Activated naive CD4-positive, alpha-beta T cell treated with anti-CD3 and anti-CD28 coated beads, Interleukin-2, amount 50 U/mL, for 72 hours (primary cell): ENCODE measurements around the gene CEP164. TPM values are rescaled to one million over a fixed set of nuclear protein-coding genes. Genes with fewer than 3 reads are reported as not detected.
A peak's percentile ranks its signal among the peaks of the same experiment; 100 is the strongest.

Experiments
- ATAC-seq, 2 donors: fragments of 150-1000 bp; cut with Tn5 transposase; 2 replicates each; pipeline ENCODE4 v1.10.0; 2021; ENCODE audit warnings: mild to moderate bottlenecking in 2 of 2, moderate library complexity in 2 of 2
- DNase-seq, 2 donors: peaks; one replicate each; pipeline ENCODE4 v3.0.0; 2021 to 2022; ENCODE audit warnings: low spot score in 2 of 2
- H3K27ac Mint-ChIP-seq, 2 donors: one replicate each; pipeline ENCODE4 v1.8.0; 2022; ENCODE audit warnings: mild to moderate bottlenecking in 2 of 2, mixed read lengths in 2 of 2
- H3K36me3 Mint-ChIP-seq, 2 donors: one replicate each; pipeline ENCODE4 v1.8.0; 2022; ENCODE audit warnings: mixed read lengths in 2 of 2
- H3K9me3 Mint-ChIP-seq, 2 donors: one replicate each; pipeline ENCODE4 v1.8.0; 2022; ENCODE audit warnings: mixed read lengths in 2 of 2
- total RNA-seq, 2 donors: library from RNA; stranded (reverse); gene quantifications; one replicate each; pipeline ENCODE4 v1.2.3, GENCODE V29; 2022

The CEP164 gene
- total RNA-seq: 10 to 100 TPM; 20.1 to 30.1 TPM

DNA sequence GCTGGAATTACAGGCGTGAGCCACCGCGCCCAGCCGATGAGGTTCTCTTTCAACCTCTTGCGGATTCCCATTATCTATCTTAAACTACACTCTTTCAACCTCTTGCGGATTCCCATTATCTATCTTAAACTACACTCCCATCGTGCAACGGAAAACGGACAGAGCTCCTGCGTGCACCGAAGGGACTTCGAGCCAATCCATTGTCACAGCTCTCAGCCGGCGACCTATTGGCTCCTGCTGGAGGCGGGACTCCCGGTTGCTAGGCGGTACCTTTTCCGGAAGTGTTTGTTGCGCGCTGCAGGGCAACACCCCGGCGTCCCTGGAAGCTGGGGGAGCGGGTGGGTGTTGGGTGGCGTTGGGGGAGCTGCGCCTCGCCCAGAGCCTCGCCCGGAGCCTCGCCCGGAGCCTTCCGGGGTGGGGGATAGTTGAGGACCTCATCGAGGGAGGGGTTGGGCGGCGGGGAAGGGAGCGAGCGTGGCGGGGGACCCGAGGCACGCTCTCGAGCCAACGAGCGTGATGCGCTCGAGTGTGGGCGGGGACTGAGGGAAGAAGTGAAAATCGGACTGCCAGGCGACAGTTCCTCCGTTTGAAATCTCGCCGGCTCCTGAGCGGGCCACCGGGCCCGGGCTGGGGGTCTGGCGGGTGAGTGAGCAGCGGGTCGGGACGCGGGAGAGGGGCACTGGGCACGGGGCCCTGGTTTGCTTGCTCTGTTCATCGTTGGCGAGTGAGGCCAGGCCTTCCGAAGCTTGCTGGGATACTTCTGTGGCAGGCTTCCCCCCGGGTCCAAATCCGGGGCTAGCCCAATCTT is at the start of gene CEP164:
Gene CEP164, plus strand, starts transcription at position 288 of the 808 bp plus-strand sequence. CDS start 10,733 bp downstream, outside the sequence.
- no peaks in the 10 kb centered on the region for H3K36me3 Mint-ChIP-seq
- ATAC-seq (peak; percentile 98 to 99), DNase-seq (peak; percentile 86 to 95)
- no peak within 1 kb of the TSS for H3K27ac Mint-ChIP-seq
- H3K9me3 Mint-ChIP-seq: no peaks in the 10 kb centered on the region

DNA sequence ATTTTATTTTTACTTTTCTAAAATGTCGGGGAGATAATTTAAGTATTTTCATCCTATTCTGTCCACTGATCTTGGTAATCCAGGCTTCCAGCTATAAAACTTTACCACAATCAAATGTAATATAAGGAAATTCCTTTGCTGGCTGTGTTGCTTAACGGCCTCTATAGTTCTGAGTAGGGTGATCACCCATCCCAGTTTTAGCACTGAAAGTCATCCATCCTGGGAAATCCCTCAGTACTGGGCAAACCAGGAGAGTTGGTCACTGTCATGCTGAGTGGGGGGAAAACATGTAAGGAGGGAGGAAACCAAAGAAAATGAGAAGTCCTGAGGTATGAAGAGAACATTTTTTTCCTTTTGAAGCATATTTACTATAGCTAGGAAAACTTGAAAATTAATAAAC is 49.3 kb upstream of the CEP164 start:
- Mint-ChIP-seq H3K36me3 (peaks cover 0 to 17% of the 10 kb centered on the region in 2 donors), H3K27ac (no peak overlapping the region), H3K9me3 (no peaks in the 10 kb centered on the region)
- DNase-seq (no peak), ATAC-seq (no peak)

DNA sequence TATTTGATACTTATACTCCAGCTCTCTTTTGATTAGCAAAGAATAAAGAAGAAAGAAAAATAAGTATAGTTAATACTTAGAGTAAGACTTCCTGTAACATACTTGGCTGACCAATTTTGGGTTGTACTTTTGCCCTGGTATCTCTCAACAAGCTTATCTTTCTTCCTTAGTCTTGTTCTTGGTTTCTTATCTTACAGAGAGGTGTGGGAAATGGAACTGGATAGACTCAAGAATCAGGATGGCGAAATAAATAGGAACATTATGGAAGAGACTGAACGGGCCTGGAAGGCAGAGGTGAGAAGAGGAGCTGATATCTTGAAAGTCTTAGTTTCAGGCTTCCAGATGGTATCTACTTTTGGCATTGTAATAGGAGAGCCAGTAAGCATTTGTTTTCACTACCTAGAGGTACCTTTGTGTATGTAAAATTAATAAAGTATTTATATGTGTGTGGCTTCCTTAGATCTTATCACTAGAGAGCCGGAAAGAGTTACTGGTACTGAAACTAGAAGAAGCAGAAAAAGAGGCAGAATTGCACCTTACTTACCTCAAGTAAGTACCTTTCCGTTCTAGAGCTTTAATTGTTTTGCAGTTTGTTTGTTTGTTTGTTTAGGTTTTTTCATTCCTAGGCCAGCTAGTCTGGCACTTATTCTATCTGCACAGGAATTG is 47.8 kb upstream of the CEP164 start:
- DNase-seq: no peak
- ATAC-seq: no peak
- Mint-ChIP-seq H3K27ac (no peak overlapping the region), H3K9me3 (no peaks in the 10 kb centered on the region), H3K36me3 (peaks cover 0 to 17% of the 10 kb centered on the region in 2 donors)

DNA sequence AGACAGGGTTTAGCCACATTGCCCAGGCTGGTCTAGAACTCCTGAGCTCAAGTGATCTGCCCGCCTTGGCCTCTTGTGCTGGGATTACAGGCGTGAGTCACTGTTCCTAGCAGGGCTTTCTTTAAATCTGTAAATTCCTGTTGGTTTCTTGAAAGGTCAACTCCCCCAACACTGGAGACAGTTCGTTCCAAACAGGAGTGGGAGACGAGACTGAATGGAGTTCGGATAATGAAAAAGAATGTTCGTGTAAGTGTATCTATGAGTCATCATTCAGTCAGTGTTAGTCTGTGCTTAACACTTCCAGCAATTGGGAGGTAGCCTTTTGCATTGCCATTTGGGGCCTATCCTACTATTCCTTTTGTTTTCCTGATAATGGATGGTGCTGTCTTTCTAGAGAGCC is 46.5 kb upstream of the CEP164 start:
- Mint-ChIP-seq H3K27ac (no peak overlapping the region), H3K36me3 (peaks cover 0 to 11% of the 10 kb centered on the region in 2 donors), H3K9me3 (no peaks in the 10 kb centered on the region)
- DNase-seq (no peak), ATAC-seq (no peak)

DNA sequence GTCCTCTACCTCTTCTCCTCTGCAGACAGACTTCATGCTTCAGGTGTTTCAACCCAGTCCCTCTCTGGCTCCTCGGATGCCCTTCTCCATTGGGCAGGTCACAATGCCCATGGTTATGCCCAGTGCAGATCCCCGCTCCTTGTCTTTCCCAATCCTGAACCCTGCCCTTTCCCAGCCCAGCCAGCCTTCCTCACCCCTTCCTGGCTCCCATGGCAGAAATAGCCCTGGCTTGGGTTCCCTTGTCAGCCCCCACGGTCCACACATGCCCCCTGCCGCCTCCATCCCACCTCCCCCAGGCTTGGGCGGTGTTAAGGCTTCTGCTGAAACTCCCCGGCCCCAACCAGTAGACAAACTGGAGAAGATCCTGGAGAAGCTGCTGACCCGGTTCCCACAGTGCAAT is 45.8 kb upstream of the CEP164 start:
- Mint-ChIP-seq H3K36me3 (peaks cover 0 to 11% of the 10 kb centered on the region in 2 donors), H3K9me3 (no peaks in the 10 kb centered on the region), H3K27ac (no peak overlapping the region)
- ATAC-seq: no peak
- DNase-seq: no peak

DNA sequence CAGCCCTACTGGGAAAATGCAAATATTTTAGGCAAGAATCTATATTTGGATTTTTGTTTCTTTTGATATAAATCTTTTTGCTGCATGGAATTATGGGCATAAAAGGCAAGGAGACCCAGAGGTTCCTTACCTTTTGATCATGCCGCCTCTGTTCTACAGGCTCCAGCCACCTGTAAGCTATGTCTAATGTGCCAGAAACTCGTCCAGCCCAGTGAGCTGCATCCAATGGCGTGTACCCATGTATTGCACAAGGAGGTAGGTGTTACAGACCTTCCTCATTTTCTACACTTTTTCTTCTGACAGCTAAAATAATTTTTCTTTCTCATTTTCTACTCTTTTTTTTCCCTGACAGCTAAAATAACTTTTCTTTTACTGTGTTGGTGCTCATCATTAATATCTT is 44.7 kb upstream of the CEP164 start:
- no peak for DNase-seq
- no peak for ATAC-seq
- Mint-ChIP-seq H3K27ac (peak overlapping the region in 1 of 2 donors; percentile 13), H3K9me3 (no peaks in the 10 kb centered on the region), H3K36me3 (peaks cover 0 to 11% of the 10 kb centered on the region in 2 donors)

DNA sequence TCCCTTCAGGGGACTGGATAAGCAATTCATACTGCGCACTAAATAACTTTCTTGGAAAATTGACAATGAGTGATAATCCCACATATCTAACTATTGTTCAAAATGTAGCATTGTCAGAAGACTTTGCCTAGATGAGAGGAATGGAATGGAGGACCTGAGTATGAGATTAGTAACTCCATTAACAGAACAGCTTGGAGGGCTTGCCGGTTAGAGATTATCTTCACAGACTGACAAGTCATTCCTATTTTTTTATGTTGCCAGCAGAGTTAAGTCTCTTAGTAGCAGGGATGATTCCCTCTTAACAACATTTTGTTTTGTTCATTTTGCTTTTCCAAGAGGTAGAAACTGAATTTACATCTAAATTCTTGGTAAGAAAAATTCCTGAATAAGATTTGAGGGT is 43.6 kb upstream of the CEP164 start:
- Mint-ChIP-seq H3K27ac (no peak overlapping the region), H3K9me3 (no peaks in the 10 kb centered on the region), H3K36me3 (peaks cover 0 to 11% of the 10 kb centered on the region in 2 donors)
- no peak for ATAC-seq
- DNase-seq: no peak

DNA sequence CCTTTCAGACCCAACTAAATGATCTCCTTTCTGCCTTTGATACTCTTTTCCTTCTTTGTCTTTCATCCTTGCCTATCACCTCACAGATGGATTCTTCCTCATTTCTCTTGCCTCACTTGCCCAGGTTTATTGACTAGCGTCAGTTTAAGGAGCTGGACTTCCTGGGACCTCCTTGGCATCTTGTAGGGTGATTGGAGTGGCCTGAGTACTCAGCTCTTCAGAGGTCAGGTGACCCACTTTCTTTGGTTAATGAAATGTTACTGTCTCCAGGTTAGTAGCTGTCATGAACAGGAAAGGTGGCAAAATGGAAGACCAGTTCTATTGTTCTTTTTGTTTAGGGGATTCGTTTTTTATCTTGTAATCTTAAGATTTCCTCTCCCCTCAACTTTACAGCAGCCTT is 41.1 kb upstream of the CEP164 start:
- peak overlapping the region in 1 of 2 donors; percentile 2 for H3K27ac Mint-ChIP-seq
- ATAC-seq (no peak), DNase-seq (no peak)
- peaks cover 0 to 6% of the 10 kb centered on the region in 2 donors for H3K36me3 Mint-ChIP-seq
- H3K9me3 Mint-ChIP-seq: no peaks in the 10 kb centered on the region

DNA sequence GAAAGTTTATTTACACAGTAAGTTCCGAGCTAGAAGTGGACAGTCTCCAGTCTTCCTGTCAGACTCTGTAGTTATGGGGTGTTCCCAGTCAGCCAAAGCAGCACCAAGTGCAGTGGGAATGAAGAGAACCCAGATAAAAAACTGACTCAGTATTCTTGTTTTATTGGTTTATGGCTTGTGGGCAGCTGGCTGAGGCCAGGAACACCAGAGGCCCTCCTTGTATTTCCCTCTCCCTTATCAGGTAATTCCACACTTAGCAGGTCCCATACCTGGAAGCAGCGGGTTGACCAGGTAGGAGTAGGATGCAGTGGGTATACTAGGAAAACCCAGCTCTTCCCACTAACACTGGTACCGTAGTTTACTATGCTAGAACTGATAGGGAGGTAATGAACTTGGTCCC is 40.0 kb upstream of the CEP164 start:
- Mint-ChIP-seq H3K9me3 (no peaks in the 10 kb centered on the region), H3K27ac (peak overlapping the region in 1 of 2 donors; percentile 2), H3K36me3 (no peaks in the 10 kb centered on the region)
- no peak for ATAC-seq
- DNase-seq: no peak

DNA sequence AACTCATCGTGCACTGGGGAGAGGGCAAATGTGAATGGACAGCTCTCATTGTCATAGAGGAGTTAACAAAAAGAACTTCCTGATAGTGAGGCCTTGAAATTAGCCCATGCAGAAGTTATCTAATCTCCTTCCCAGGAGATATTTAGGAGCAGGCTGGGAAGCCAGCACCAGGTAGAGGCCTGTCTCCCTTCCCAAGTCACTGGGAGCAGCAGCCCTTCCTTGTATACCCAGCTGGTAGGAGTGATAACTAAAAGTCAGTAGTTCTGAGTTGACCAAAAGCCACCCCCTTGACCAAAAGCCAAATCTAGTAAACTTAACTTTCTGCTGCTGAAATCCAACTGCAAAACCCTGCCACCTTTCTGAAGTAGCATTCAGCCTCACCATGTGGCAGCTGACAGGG is 37.9 kb upstream of the CEP164 start:
- H3K27ac Mint-ChIP-seq: no peak overlapping the region
- no peaks in the 10 kb centered on the region for H3K36me3 Mint-ChIP-seq
- DNase-seq: no peak
- no peaks in the 10 kb centered on the region for H3K9me3 Mint-ChIP-seq
- ATAC-seq: no peak

DNA sequence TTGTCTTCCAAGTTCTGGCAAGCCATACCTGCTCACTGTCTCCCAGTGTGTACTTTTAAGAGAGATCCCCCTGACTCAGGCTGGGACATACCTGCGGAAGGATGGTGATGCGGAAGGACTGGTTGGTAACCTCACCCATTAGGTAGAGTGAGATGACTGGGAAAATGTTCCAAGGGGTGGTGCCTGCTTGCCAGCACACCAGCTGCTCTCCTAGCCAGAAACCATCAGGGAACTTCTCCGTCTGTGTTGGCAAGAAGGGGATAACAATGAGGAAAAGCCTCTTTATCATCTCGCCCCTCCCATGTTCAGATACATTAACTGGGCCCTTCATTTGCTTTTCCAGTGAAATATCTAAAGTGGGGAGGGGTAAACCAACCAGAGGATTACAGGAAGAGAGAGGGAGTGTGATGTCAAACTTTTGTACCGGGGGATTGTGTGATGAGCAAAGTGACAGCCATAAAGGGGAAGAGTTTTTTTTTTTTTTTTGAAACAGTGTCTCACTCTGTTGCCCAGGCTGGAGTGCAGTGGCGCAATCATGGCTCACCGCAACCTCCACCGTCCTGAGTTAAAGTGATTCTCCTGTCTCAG is 36.8 kb upstream of the CEP164 start, which contains the start of gene BACE1-AS:
Gene BACE1-AS, plus strand, starts transcription at position 538 of the 588 bp plus-strand sequence.
- no peak for ATAC-seq
- DNase-seq: no peak
- Mint-ChIP-seq H3K36me3 (no peaks in the 10 kb centered on the region), H3K27ac (peak within 1 kb of the TSS in 1 of 2 donors; percentile 47), H3K9me3 (no peaks in the 10 kb centered on the region)

DNA sequence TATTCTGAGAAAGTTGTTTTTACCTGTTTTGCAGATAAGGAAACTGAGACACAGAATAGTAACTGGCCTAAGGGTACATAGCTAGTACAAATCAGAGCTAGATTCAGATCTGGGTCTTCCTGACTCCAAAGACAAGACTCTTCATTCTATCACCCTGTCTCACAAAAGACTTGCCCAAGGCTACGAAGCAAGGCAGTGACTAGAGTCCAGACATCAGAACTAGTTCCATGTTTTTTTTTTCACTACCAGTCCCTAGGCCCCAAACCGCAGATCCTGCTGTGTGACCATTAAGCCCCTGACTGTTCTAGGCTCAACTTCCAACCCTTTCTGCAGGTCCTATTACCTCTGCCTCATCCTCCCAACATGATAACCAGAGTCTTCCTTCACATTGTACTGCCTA is 35.0 kb upstream of the CEP164 start:
- ATAC-seq: no peak
- Mint-ChIP-seq H3K9me3 (no peaks in the 10 kb centered on the region), H3K27ac (peak overlapping the region in 1 of 2 donors; percentile 2), H3K36me3 (no peaks in the 10 kb centered on the region)
- DNase-seq: no peak

DNA sequence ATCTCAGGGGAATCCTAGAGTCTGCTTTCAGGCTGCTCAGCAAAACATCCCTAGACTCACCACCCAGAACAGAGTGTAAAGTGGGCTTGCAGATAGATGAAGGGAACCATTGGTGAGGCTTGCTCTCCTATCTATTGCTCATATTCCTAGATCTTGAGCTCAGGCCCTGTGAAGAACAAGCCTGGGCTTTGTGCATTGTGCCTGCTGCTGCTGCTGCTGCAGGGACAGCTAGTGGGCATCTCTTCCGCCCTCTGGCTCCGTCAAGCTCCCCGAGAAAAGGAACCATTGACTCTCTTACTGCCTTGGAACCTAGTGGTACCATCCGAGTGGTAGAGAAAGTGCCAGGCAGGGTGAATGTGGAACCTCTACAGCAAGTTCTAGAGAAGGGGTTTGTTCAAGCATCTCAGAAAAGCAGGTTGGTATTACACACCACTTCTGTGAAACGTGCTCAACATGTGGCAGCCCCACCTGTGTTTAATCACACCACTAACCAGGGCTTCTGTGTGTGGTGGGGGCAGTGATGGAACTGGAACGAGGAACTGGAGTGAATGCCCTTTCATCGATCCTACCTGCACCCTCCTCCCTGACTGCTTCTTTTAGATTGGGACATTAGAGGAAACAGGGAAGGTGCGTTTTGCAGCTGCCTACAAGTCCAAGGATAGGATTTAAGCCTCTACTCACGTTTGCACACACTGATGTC is 32.1 kb upstream of the CEP164 start:
- Mint-ChIP-seq H3K36me3 (no peaks in the 10 kb centered on the region), H3K27ac (no peak overlapping the region), H3K9me3 (no peaks in the 10 kb centered on the region)
- ATAC-seq (no peak), DNase-seq (peak in 1 of 2 donors; percentile 23)

DNA sequence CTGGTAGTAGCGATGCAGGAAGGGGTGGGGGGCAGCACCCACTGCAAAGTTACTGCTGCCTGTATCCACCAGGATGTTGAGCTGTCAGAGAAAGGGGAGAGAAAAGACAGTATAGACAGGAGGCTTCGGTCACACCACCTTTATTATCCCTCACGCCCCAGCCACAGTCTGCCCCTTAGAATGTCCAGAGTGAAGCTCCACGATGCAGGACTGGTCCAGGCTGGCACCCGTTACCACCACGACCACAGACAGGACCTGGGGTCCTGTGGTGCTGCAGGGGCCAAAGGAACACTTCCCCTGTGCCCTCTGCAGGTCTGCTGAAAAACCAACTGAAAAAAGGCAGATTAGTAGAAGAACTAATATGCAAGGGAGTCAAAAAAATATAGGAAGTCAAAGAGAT is 30.8 kb upstream of the CEP164 start:
- peak in 1 of 2 donors; percentile 40 for DNase-seq
- Mint-ChIP-seq H3K9me3 (no peaks in the 10 kb centered on the region), H3K36me3 (no peaks in the 10 kb centered on the region), H3K27ac (peak overlapping the region in 1 of 2 donors; percentile 27)
- no peak for ATAC-seq

DNA sequence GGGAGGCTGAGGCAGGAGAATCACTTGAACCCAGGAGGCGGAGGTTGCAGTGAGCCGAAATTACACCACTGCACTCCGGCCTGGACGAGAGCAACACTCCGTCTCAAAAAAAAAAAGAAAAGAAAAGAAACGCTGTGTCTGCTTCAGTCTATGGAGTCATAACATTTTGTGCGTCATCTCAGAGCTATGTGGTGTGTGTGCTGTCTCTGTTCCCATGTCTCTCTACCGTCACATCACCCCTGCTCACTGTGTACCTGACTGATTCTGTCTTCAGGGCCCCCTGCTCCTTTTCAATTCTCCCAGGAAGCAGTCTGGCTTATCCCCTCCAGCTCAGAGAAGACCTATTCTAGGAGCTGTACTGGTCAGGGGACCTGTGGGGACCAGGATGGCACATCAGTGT is 29.5 kb upstream of the CEP164 start:
- no peak overlapping the region for H3K27ac Mint-ChIP-seq
- ATAC-seq (no peak), DNase-seq (no peak)
- H3K9me3 Mint-ChIP-seq: no peaks in the 10 kb centered on the region
- no peaks in the 10 kb centered on the region for H3K36me3 Mint-ChIP-seq

DNA sequence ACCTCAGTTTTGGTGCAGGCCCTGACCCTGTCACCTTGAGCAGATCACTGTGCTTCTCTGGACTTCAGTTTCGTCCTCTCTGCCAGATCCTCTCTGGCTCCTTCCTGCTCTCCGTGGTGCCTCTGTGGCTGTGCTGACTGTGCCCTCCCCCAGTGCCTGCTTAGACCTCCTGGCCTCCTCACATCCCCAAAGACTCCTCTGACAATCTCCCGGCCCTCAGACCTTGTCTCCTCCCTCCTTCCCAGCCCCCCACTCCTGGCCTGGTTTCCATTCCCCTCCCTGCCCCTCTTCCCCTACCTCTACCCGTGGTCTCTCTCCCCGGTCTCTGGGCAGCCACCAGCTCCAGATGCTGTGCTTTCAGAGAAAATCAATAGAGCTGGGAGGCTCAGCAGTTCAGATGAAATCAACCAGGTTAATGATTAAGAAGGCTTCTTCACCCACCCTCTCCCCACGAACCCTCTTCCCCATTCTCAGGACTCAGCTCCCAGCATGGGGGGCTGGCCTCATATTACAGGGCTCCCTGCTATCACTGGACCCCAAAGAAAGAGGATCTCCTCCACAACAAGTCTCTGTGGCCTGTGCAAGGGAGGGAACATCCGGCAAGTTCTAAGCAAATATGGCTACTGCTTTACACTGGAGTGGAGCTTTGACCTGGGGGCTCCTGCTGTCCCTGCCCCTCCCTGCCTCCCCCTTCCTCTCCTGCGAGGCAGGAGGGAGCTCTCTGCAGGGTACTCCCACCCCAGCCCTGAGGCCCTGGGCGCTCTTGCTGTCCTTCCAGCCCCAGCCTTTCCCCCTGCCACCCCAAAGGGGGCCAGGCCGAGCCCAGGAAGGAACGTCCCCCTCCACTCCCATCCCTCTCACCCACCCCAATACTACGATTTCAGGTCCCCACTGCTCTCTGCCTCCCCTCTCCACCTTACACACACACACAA is 28.0 kb upstream of the CEP164 start:
- Mint-ChIP-seq H3K9me3 (no peaks in the 10 kb centered on the region), H3K27ac (no peak overlapping the region), H3K36me3 (no peaks in the 10 kb centered on the region)
- ATAC-seq (no peak), DNase-seq (peak in 1 of 2 donors; percentile 31)
